ENCODE measurements around the gene BMERB1. TPM values are rescaled to one million over a fixed set of nuclear protein-coding genes. Genes with fewer than 3 reads are reported as not detected.

Gene BMERB1
- total and polyA plus RNA-seq, 4 donors, result 5.6 to 33.3 (median 9.0) TPM

GRCh38 chr16:15576960-15577958, 142.9 kb downstream of the BMERB1 start:
- peak overlapping the region in 1 of 3 donors; percentile 20 for H3K4me3 ChIP-seq (ENCODE audit: low read depth in 1 of 3, low read length in 3 of 3)
- H3K9ac ChIP-seq (ENCODE audit: low read depth in 1 of 2, low read length in 2 of 2), result no peak overlapping the region
- H3K9me3 ChIP-seq (ENCODE audit: control insufficient read depth in 4 of 4, low read length in 3 of 4), result no peaks in the 10 kb centered on the region
- peak overlapping the region; percentile 87 to 88 for H3K27ac ChIP-seq (ENCODE audit: low read depth in 1 of 2, low read length in 2 of 2)
- H3K36me3 ChIP-seq (ENCODE audit: control insufficient read depth in 4 of 4, insufficient read depth in 3 of 4, low read depth in 1 of 4, low read length in 3 of 4), result peaks cover 0 to 6% (median 3%) of the 10 kb centered on the region in 4 donors
- H3K27me3 ChIP-seq (ENCODE audit: control insufficient read depth in 4 of 4, insufficient read depth in 4 of 4, low read length in 3 of 4), result no peaks in the 10 kb centered on the region
- TF ChIP-seq RAD21 (IDR thresholded peaks at IDR 0.05), result no peak
- peak; percentile 66 for TF ChIP-seq SP1 (IDR thresholded peaks at IDR 0.05)
- TF ChIP-seq GABPA (IDR thresholded peaks at IDR 0.05 in 1 of 2, conservative IDR thresholded peaks at IDR 0.05 in 1 of 2), result no peak
- peak in 1 of 2 donors; percentile 65 for TF ChIP-seq RXRA (IDR thresholded peaks at IDR 0.05)
- TF ChIP-seq FOXA2 (IDR thresholded peaks at IDR 0.05), result peak; percentile 75
- TF ChIP-seq HNF4A (conservative IDR thresholded peaks at IDR 0.05), result peak; percentile 60 to 78
- peak; percentile 94 for TF ChIP-seq YY1 (IDR thresholded peaks at IDR 0.05)
- peak; percentile 21 for TF ChIP-seq FOXA1 (IDR thresholded peaks at IDR 0.05)
- no peak for TF ChIP-seq TAF1 (conservative IDR thresholded peaks at IDR 0.05)
- peaks cover 4 to 41% (median 27%) of the 10 kb centered on the region in 4 donors for H3K4me1 ChIP-seq (ENCODE audit: control insufficient read depth in 4 of 4, insufficient read depth in 4 of 4, low read length in 3 of 4)
- 59% methylated on average over 20 of the region's 20 CpGs for WGBS
- DNase-seq (ENCODE audit: low spot score), result no peak

DNA sequence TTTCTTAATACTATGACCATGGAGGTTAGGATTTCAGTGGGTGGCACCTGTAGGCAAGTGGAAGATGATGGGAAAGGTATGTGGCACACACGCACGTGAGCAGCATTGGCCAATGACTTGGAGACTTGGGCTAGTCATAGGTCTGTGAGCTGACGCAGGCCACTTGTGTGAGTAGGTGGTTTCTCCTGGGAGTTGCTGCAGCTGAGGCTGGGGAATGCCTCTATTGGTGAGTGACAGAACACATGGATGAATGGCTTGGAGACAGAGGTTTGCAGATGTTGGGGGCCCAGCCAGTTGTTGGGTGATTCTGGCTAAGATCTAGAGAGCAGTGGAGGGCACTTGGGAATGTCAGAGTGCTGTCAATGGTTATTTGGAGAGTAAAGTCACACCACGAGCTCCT, 144.4 kb downstream of the BMERB1 start:
- Histone ChIP-seq H3K4me1 (ENCODE audit: control insufficient read depth in 4 of 4, insufficient read depth in 4 of 4, low read length in 3 of 4) (peaks cover 4 to 28% (median 18%) of the 10 kb centered on the region in 4 donors), H3K27ac (ENCODE audit: low read depth in 1 of 2, low read length in 2 of 2) (no peak overlapping the region), H3K9me3 (ENCODE audit: control insufficient read depth in 4 of 4, low read length in 3 of 4) (no peaks in the 10 kb centered on the region), H3K4me3 (ENCODE audit: low read depth in 1 of 3, low read length in 3 of 3) (no peak overlapping the region), H3K36me3 (ENCODE audit: control insufficient read depth in 4 of 4, insufficient read depth in 3 of 4, low read depth in 1 of 4, low read length in 3 of 4) (peaks cover 0 to 15% (median 9%) of the 10 kb centered on the region in 4 donors), H3K27me3 (ENCODE audit: control insufficient read depth in 4 of 4, insufficient read depth in 4 of 4, low read length in 3 of 4) (no peaks in the 10 kb centered on the region), H3K9ac (ENCODE audit: low read depth in 1 of 2, low read length in 2 of 2) (no peak overlapping the region)
- no peak for TF ChIP-seq NR2F2 (IDR thresholded peaks at IDR 0.05)
- no peak for TF ChIP-seq FOXA2 (IDR thresholded peaks at IDR 0.05)
- TF ChIP-seq GABPA (IDR thresholded peaks at IDR 0.05 in 1 of 2, conservative IDR thresholded peaks at IDR 0.05 in 1 of 2), result no peak
- TF ChIP-seq, protein P1, sequence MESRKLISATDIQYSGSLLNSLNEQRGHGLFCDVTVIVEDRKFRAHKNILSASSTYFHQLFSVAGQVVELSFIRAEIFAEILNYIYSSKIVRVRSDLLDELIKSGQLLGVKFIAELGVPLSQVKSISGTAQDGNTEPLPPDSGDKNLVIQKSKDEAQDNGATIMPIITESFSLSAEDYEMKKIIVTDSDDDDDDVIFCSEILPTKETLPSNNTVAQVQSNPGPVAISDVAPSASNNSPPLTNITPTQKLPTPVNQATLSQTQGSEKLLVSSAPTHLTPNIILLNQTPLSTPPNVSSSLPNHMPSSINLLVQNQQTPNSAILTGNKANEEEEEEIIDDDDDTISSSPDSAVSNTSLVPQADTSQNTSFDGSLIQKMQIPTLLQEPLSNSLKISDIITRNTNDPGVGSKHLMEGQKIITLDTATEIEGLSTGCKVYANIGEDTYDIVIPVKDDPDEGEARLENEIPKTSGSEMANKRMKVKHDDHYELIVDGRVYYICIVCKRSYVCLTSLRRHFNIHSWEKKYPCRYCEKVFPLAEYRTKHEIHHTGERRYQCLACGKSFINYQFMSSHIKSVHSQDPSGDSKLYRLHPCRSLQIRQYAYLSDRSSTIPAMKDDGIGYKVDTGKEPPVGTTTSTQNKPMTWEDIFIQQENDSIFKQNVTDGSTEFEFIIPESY (IDR thresholded peaks at IDR 0.05), result no peak
- TF ChIP-seq RXRA (IDR thresholded peaks at IDR 0.05), result no peak
- no peak for TF ChIP-seq FOXA1 (IDR thresholded peaks at IDR 0.05)
- TF ChIP-seq RAD21 (IDR thresholded peaks at IDR 0.05), result no peak
- no peak for TF ChIP-seq HNF4G (IDR thresholded peaks at IDR 0.05)
- TF ChIP-seq REST (IDR thresholded peaks at IDR 0.05), result no peak
- TF ChIP-seq, protein P2, sequence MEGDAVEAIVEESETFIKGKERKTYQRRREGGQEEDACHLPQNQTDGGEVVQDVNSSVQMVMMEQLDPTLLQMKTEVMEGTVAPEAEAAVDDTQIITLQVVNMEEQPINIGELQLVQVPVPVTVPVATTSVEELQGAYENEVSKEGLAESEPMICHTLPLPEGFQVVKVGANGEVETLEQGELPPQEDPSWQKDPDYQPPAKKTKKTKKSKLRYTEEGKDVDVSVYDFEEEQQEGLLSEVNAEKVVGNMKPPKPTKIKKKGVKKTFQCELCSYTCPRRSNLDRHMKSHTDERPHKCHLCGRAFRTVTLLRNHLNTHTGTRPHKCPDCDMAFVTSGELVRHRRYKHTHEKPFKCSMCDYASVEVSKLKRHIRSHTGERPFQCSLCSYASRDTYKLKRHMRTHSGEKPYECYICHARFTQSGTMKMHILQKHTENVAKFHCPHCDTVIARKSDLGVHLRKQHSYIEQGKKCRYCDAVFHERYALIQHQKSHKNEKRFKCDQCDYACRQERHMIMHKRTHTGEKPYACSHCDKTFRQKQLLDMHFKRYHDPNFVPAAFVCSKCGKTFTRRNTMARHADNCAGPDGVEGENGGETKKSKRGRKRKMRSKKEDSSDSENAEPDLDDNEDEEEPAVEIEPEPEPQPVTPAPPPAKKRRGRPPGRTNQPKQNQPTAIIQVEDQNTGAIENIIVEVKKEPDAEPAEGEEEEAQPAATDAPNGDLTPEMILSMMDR (IDR thresholded peaks at IDR 0.05; ENCODE audit: low read depth, low read length, missing input control), result no peak
- TF ChIP-seq MAX (IDR thresholded peaks at IDR 0.05), result no peak
- no peak for TF ChIP-seq YY1 (IDR thresholded peaks at IDR 0.05)
- TF ChIP-seq SP1 (IDR thresholded peaks at IDR 0.05), result no peak
- TF ChIP-seq HNF4A (conservative IDR thresholded peaks at IDR 0.05), result no peak
- no peak for DNase-seq (ENCODE audit: low spot score)
- 94% methylated on average over 4 of the region's 4 CpGs for WGBS
